Pons (tissue), 1 donor: Measurements from ENCODE around the gene AVPR1B.

Experiments
- DNase-seq: peaks from one replicate; pipeline ENCODE4 v3.0.0-alpha.2; 2016; ENCODE audit warnings: low spot score

AVPR1B gene

GRCh38 chr1:206117151-206117948 lies at the start of gene AVPR1B:
Gene AVPR1B, minus strand, starts transcription at chr1:206117388. Its CDS starts 498 bp downstream, at chr1:206116890.
- DNase-seq: no peak

GRCh38 chr1:206145771-206146290 lies 28.6 kb upstream of the AVPR1B start:
- DNase-seq: no peak

GRCh38 chr1:206144605-206145004 lies 27.4 kb upstream of the AVPR1B start:
- no peak for DNase-seq

GRCh38 chr1:206143537-206144172 lies 26.5 kb upstream of the AVPR1B start:
- DNase-seq: no peak

GRCh38 chr1:206142770-206143169 lies 25.6 kb upstream of the AVPR1B start:
- DNase-seq: no peak

GRCh38 chr1:206142011-206142410 lies 24.8 kb upstream of the AVPR1B start:
- no peak for DNase-seq

GRCh38 chr1:206136241-206136640 lies 19.1 kb upstream of the AVPR1B start:
- no peak for DNase-seq

GRCh38 chr1:206135248-206135647 lies 18.1 kb upstream of the AVPR1B start:
- DNase-seq: no peak

- no peak for DNase-seq
Observed at GRCh38 chr1:206133751-206134415, 16.7 kb upstream of the AVPR1B start.

GRCh38 chr1:206131037-206131436 lies 13.8 kb upstream of the AVPR1B start:
- DNase-seq: no peak

GRCh38 chr1:206128196-206128595 lies 11.0 kb upstream of the AVPR1B start:
- DNase-seq: no peak

- DNase-seq: no peak
Observed at GRCh38 chr1:206127336-206127735, 10.1 kb upstream of the AVPR1B start.

GRCh38 chr1:206125346-206125745 lies 8.2 kb upstream of the AVPR1B start:
- no peak for DNase-seq

- DNase-seq: no peak
Observed at GRCh38 chr1:206122686-206123085, 5.5 kb upstream of the AVPR1B start.

- no peak for DNase-seq
Observed at GRCh38 chr1:206121269-206121668, 4.1 kb upstream of the AVPR1B start.

- no peak for DNase-seq
Observed at GRCh38 chr1:206120406-206120805, 3.2 kb upstream of the AVPR1B start.

- no peak for DNase-seq
Observed at GRCh38 chr1:206116873-206117150, 376 bp downstream of the AVPR1B start.

GRCh38 chr1:206116191-206116872 lies 856 bp downstream of the AVPR1B start:
- no peak for DNase-seq

- no peak for DNase-seq
Observed at GRCh38 chr1:206115791-206116190, 1.4 kb downstream of the AVPR1B start.

GRCh38 chr1:206114692-206115640 lies 2.2 kb downstream of the AVPR1B start:
- DNase-seq: no peak

- DNase-seq: no peak
Observed at GRCh38 chr1:206112600-206113301, 4.4 kb downstream of the AVPR1B start.
